ENCODE results near the gene CYB561D2. TPM values are rescaled to one million over a fixed set of nuclear protein-coding genes. Genes with fewer than 3 reads are reported as not detected.

Gene CYB561D2
- total and polyA plus RNA-seq, 2 of the 13 experiments (the other 11 are each of a cell fraction or from before 2014, with no cell fraction given), result 11.1 to 17.2 TPM

DNA sequence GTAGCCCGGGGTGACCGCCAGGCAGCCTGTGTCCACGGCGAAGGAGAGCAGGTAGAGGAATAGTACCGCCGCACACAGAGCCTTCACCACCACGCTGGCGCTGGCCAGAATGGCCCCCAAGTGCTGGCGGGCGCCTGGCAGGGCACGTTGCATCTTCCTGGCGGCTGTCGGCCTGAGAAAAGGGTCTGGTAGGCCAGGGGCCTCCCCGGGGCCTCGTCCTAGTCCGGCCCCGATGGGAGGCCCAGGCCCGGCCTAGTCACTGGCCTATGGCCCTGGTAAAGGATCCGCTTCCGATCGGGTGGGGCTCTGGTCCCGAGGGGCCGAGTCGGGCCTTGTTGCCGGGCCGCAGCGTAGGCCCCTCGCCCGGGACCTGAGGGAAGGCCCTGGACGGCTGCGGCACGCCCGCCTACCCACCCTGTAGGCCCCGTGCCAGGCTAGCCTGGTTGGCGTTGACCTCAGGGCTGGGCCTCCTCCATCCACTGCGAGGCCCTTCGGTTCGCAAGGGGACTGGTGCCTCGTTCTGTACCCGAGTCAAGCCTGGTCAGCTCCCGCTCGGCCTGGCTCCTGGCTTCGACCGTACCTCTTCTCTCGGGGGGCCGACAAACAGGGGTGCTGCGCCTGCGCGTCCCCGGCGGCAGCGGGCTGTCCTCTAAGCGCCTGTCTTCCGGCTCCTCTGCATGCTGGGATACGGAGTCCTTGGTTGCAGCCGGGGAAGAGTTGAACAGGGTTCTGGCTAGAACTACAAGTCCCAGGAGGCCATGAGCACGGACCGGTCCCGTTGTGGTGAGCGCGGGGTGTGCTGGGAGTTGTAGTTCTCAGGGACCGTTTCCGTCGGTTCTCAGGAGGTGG is 8.5 kb downstream of the CYB561D2 start, which contains the start of gene TMEM115 (continued):
- TF ChIP-seq ZIK1 (CRISPR knock-in tag; IDR thresholded peaks at IDR 0.05; ENCODE audit: borderline replicate concordance, low read depth) (0 out of 2 replicates have a peak, but pooled peaks have one; percentile 71), ZBTB21 (CRISPR knock-in tag; IDR thresholded peaks at IDR 0.05) (no peak), TCF7 (IDR thresholded peaks at IDR 0.05; ENCODE audit: low read depth) (no peak), RAD21 (CRISPR knock-in tag; IDR thresholded peaks at IDR 0.05) (0 out of 2 replicates have a peak, but pooled peaks have one; percentile 26), BATF2 (CRISPR knock-in tag; IDR thresholded peaks at IDR 0.05) (0 out of 2 replicates have a peak, but pooled peaks have one; percentile 42), NR2C2 (CRISPR knock-in tag; IDR thresholded peaks at IDR 0.05; ENCODE audit: borderline replicate concordance) (peak; percentile 94), MTA1 (CRISPR knock-in tag; IDR thresholded peaks at IDR 0.05; ENCODE audit: borderline replicate concordance) (peak; percentile 69; the same call in 1 of the 2 replicates), GATAD1 (CRISPR knock-in tag; IDR thresholded peaks at IDR 0.05) (peak; percentile 89), ZNF24 (IDR thresholded peaks at IDR 0.05) (no peak), ZNF362 (CRISPR knock-in tag; IDR thresholded peaks at IDR 0.05; ENCODE audit: borderline replicate concordance) (no peak), TIGD3 (CRISPR knock-in tag; IDR thresholded peaks at IDR 0.05; ENCODE audit: borderline replicate concordance) (no peak), ZNF790 (CRISPR knock-in tag; IDR thresholded peaks at IDR 0.05; ENCODE audit: borderline replicate concordance) (no peak), ETV5 (CRISPR knock-in tag; IDR thresholded peaks at IDR 0.05; ENCODE audit: borderline replicate concordance) (peak; percentile 41; the same call in 1 of the 2 replicates), FOXC1 (CRISPR knock-in tag; IDR thresholded peaks at IDR 0.05; ENCODE audit: borderline replicate concordance) (peak; percentile 59; the same call in 1 of the 2 replicates)
- TF ChIP-seq, protein P1, sequence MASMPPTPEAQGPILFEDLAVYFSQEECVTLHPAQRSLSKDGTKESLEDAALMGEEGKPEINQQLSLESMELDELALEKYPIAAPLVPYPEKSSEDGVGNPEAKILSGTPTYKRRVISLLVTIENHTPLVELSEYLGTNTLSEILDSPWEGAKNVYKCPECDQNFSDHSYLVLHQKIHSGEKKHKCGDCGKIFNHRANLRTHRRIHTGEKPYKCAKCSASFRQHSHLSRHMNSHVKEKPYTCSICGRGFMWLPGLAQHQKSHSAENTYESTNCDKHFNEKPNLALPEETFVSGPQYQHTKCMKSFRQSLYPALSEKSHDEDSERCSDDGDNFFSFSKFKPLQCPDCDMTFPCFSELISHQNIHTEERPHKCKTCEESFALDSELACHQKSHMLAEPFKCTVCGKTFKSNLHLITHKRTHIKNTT (CRISPR knock-in tag; IDR thresholded peaks at IDR 0.05), result no peak
